ENCODE results near the gene SIGLEC9.
"Not testable (repeated sequence)": the region's sequence is repeated elsewhere in the genome, so short reads cannot be mapped to it uniquely, and the experiment has no call there.

The SIGLEC9 gene

DNA sequence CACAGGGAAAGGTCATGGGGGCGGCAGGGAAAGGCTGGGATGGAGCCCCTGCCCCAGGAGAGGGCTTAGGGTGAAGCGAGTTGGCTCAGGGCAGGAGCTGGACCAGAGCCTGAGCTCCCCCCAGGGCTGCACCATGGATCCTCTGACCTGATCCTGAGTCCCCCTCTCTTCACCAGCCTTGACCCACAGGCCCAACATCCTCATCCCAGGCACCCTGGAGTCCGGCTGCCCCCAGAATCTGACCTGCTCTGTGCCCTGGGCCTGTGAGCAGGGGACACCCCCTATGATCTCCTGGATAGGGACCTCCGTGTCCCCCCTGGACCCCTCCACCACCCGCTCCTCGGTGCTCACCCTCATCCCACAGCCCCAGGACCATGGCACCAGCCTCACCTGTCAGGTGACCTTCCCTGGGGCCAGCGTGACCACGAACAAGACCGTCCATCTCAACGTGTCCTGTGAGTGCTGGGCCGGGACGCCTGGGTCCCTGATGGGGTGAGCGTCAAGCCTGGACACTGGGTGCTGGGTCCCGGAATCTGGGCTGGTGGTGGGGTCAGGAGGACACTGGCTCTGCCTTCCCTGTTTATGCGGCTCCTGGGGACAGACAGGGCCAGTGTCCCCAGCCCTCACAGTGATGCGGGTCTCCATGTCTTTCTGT lies 842 bp downstream of the SIGLEC9 start:
- no peak for DNase-seq

DNA sequence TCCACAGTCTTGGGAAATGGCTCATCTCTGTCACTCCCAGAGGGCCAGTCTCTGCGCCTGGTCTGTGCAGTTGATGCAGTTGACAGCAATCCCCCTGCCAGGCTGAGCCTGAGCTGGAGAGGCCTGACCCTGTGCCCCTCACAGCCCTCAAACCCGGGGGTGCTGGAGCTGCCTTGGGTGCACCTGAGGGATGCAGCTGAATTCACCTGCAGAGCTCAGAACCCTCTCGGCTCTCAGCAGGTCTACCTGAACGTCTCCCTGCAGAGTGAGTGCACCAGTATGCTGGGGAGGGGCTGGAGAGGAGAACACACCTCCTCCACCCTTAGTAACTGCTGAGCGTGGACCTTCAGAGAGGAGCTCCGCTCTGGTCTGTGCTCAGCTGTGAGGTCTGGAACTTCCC lies 2.3 kb downstream of the SIGLEC9 start:
- DNase-seq, result no peak

DNA sequence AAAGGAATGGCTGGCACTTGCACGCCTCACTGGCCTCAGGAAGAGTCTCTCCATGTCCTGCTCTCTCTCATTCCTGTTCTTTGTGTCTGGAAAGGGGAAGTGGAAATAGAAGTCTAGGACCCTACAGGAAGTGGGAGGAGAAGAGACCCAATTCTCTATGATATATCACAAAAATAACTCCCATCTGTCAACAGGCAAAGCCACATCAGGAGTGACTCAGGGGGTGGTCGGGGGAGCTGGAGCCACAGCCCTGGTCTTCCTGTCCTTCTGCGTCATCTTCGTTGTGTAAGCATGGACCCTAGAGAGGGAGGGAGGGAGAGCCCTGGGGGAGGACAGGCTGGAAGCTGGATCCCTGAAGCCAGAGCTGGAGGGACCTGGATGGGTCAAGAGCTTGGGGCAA lies 3.0 kb downstream of the SIGLEC9 start:
- no peak for DNase-seq

DNA sequence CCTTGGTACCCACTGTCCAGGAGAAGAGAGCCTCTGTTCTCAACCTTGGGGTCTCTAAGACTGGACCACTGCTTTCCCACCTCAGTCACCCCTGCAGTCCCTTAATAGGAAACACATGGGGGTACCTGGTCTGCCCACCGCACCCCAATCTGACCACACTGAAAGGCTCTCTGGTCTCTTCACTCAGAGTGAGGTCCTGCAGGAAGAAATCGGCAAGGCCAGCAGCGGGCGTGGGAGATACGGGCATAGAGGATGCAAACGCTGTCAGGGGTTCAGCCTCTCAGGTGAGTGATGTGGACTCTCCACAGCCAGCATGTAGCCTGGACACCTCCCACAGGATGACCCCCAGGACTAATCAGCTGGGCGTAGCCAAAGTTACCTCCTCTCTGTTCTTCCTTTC lies 3.5 kb downstream of the SIGLEC9 start:
- DNase-seq, result no peak

DNA sequence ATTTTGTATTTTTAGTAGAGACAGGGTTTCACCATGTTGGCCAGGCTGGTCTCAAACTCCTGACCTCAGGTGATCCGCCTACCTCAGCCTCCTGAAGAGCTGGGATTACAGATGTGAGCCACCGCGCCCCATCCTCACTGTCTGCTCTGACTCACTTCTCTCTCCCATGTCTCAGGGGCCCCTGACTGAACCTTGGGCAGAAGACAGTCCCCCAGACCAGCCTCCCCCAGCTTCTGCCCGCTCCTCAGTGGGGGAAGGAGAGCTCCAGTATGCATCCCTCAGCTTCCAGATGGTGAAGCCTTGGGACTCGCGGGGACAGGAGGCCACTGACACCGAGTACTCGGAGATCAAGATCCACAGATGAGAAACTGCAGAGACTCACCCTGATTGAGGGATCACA lies 5.0 kb downstream of the SIGLEC9 start:
- DNase-seq, result no peak

GRCh38 chr19:51131780-51132680 lies 7.3 kb downstream of the SIGLEC9 start:
- no peak for DNase-seq

GRCh38 chr19:51135004-51135403 lies 10.3 kb downstream of the SIGLEC9 start:
- DNase-seq, result no peak

GRCh38 chr19:51135986-51136762 lies 11.5 kb downstream of the SIGLEC9 start:
- no peak for DNase-seq

- DNase-seq, result no peak
Observed at GRCh38 chr19:51136851-51137551, 12.3 kb downstream of the SIGLEC9 start.

GRCh38 chr19:51137792-51138425 lies 13.2 kb downstream of the SIGLEC9 start:
- no peak for DNase-seq

DNA sequence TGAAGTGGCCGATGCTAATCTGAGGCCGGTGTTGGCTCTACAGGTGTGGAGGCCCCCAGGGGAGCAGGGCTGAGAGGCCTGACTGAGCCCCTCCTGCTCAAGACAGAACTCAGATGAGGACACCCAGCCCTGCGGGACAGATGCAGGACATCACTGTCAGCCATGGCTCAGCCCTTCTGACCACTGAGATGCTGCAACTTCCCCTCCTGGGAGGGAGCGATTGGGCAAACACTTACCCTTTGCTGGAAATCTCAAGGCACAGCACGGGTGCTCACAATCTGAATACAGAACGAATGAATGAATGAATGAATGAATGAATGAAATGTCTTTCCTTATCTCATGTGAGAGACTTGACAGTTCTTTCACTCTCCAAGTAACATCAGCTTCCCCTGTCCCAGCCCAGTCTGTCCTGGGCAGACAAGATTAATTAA lies 13.9 kb downstream of the SIGLEC9 start:
- no peak for DNase-seq

- DNase-seq, result no peak
Observed at GRCh38 chr19:51139299-51140014, 14.8 kb downstream of the SIGLEC9 start.

- no peak for DNase-seq
Observed at GRCh38 chr19:51140441-51140840, 15.7 kb downstream of the SIGLEC9 start.

- no peak for DNase-seq
Observed at GRCh38 chr19:51141181-51141580, 16.5 kb downstream of the SIGLEC9 start.

DNA sequence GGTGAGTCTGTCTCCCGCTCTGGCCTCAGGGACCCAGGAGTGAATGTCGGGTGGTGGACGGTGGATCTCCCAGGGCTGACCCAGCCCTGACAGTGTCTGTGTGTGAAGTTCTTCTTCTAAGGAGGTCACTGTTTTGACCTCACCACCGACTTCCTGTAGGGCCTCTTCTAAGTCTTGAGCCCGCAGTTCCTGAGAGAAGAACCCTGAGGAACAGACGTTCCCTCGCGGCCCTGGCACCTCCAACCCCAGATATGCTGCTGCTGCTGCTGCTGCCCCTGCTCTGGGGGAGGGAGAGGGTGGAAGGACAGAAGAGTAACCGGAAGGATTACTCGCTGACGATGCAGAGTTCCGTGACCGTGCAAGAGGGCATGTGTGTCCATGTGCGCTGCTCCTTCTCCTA lies 17.4 kb downstream of the SIGLEC9 start, which contains the start of gene SIGLEC7:
Gene SIGLEC7 (plus strand): TSS at position 183 of the 400 bp plus-strand sequence. CDS start 69 bp downstream, at position 252.
- no peak for DNase-seq

DNA sequence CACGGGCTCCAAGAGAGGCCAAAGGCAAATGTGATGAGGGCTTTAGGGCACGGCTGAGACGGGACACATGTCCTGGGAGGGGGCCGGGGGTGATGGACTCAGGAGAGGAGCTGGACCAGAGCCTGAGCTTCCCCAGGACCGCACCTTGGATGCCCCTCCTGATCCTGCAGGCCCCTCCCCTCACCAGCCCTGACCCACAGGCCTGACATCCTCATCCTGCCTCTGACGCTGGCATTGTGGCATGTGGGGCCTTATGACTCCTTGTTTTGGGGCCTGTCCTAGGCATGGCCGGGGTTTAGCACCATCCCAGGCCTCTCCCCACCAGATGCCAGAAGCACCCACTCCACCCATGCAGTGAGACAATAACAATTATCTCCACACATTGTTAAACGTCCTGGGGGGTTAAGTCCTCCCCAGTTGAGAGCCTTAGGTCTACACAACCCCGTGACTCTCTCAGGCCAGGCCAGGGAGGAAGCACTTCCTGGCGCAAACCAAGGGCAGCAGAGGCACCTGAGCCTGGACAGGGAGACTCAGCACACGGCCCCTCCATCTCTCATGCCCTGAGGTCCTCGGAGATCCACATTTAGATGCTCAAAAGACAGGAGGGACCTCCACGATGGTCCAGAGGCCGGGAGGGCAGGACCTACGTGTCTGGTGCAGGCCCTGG lies 18.2 kb downstream of the SIGLEC9 start:
- DNase-seq, result not testable (repeated sequence)

DNA sequence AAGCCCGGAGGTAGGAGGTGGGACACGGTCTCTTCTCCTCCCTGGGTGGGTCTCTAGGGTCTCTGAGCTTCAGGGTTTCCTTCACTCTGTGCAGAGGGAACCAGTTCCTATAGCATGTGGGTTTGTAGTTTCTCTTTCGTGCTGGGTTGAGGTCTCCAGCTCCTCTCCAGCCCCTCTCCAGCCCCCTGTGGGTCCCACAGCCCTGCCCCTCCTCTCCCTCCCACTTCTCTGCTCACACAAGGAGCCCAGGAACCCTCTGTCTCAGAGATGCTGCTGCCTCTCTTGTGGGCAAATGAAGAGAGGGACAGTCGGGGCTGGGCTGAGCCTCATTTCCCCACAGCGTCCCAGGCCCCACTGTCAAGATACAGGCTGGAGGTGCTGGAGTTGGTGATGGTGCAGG lies 18.8 kb downstream of the SIGLEC9 start:
- DNase-seq, result no peak

GRCh38 chr19:51144482-51145045 lies 19.9 kb downstream of the SIGLEC9 start:
- no peak for DNase-seq

DNA sequence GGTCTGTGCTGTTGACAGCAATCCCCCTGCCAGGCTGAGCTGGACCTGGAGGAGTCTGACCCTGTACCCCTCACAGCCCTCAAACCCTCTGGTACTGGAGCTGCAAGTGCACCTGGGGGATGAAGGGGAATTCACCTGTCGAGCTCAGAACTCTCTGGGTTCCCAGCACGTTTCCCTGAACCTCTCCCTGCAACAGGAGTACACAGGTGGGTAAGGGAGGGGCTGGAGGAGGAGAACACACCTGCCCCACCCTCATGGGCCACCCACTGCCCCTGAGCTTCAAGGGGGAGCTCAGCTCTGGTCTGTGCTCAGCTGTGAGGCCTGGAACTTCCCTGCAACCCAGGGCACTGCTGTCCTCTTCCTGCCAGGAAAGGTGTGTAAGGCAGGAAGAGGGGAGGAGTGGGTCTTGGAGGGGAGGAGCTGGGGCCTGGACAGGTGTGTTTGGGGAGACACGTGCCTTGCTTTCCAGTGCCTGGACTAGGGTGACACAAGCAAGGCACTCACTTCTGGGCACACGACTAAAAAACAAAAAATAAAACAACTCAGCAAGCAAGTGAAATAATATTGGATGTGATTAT lies 21.3 kb downstream of the SIGLEC9 start:
- no peak for DNase-seq

GRCh38 chr19:51146751-51147150 lies 22.0 kb downstream of the SIGLEC9 start:
- DNase-seq, result no peak

Measured in NCI-H774 (cell line).